ENCODE data around the gene PHOSPHO2. TPM values are rescaled to one million over a fixed set of nuclear protein-coding genes. Genes with fewer than 3 reads are reported as not detected.

PHOSPHO2 gene
- total RNA-seq, 1 experiment from 2014 or later = 12.7 TPM

DNA sequence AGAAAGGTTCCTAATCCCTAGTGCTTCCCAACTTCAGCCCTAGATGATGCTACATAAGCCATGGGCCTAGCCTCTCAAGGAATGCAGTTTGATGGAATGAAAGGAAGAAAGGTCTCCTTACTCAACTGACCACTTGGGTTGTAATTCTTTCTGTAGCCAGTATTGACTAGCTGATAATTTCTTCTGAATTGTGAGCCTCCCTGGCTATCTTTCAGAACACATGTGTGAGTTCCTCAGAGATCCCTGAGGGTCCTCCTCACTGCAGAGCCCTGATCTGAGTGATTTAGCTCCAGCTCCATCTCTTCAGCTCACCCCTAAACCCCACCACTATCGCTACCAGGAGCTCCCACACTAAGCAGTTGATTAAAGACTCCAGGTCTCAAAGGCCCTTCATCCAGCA, 31.5 kb upstream of the PHOSPHO2 start:
- no peaks in the 10 kb centered on the region for H3K9me3 Mint-ChIP-seq (ENCODE audit: low read depth, unreplicated experiment)
- CTCF ChIA-PET = interaction anchor here (0.6 kb wide), 1 partner anchor 492 kb away, joined by 3 read pairs; no protein-coding TSS in a partner anchor

DNA sequence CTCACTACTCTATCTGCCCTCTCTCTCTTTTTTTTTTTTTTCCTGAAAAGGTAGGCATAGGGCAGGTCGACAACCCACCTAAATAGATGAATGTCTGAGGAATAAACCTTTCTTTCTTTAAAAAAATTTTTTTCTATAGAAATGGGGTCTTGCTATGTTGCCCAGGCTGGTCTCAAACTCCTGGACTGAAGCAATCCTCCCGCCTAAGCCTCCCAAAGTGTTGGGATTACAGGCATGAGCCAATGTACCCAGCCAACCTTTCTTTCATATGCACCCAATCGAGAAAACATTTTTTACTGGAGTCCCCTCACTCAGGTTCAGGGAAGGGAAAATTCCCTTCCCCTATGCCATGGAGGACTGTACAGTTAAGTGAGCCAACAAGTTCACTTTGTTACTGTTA, 31.0 kb upstream of the PHOSPHO2 start:
- no peak overlapping the region for H3K4me3 Mint-ChIP-seq (ENCODE audit: low read depth, unreplicated experiment)
- no peaks in the 10 kb centered on the region for H3K27me3 Mint-ChIP-seq (ENCODE audit: unreplicated experiment)
- no peaks in the 10 kb centered on the region for H3K4me1 Mint-ChIP-seq (ENCODE audit: low read depth, unreplicated experiment)
- no peak overlapping the region for H3K27ac Mint-ChIP-seq (ENCODE audit: unreplicated experiment)
- no TSS peak for BruUV-seq (replicated peaks)
- TF ChIP-seq, protein P1, sequence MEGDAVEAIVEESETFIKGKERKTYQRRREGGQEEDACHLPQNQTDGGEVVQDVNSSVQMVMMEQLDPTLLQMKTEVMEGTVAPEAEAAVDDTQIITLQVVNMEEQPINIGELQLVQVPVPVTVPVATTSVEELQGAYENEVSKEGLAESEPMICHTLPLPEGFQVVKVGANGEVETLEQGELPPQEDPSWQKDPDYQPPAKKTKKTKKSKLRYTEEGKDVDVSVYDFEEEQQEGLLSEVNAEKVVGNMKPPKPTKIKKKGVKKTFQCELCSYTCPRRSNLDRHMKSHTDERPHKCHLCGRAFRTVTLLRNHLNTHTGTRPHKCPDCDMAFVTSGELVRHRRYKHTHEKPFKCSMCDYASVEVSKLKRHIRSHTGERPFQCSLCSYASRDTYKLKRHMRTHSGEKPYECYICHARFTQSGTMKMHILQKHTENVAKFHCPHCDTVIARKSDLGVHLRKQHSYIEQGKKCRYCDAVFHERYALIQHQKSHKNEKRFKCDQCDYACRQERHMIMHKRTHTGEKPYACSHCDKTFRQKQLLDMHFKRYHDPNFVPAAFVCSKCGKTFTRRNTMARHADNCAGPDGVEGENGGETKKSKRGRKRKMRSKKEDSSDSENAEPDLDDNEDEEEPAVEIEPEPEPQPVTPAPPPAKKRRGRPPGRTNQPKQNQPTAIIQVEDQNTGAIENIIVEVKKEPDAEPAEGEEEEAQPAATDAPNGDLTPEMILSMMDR (IDR thresholded peaks at IDR 0.05; ENCODE audit: unreplicated experiment) = no peak
- H3K36me3 Mint-ChIP-seq (ENCODE audit: insufficient read depth, unreplicated experiment) = no peaks in the 10 kb centered on the region
- intact Hi-C loops (cut with micrococcal nuclease; ENCODE audit: unreplicated experiment) = no loop called here
- no peak for DNase-seq
- CTCF ChIA-PET = interaction anchor here (0.6 kb wide), 1 partner anchor 492 kb away, joined by 3 read pairs; no protein-coding TSS in a partner anchor
- H3K9me3 Mint-ChIP-seq (ENCODE audit: low read depth, unreplicated experiment) = no peaks in the 10 kb centered on the region

More for the DNA sequence above, 31.5 kb upstream of the PHOSPHO2 start:
- intact Hi-C loops (cut with micrococcal nuclease; ENCODE audit: unreplicated experiment) = no loop called here
- no peaks in the 10 kb centered on the region for H3K27me3 Mint-ChIP-seq (ENCODE audit: unreplicated experiment)
- BruUV-seq (replicated peaks) = no TSS peak
- no peaks in the 10 kb centered on the region for H3K4me1 Mint-ChIP-seq (ENCODE audit: low read depth, unreplicated experiment)
- TF ChIP-seq, protein P1 (IDR thresholded peaks at IDR 0.05; ENCODE audit: unreplicated experiment) = no peak
- DNase-seq = no peak
- no peaks in the 10 kb centered on the region for H3K36me3 Mint-ChIP-seq (ENCODE audit: insufficient read depth, unreplicated experiment)
- no peak overlapping the region for H3K4me3 Mint-ChIP-seq (ENCODE audit: low read depth, unreplicated experiment)
- no peak overlapping the region for H3K27ac Mint-ChIP-seq (ENCODE audit: unreplicated experiment)

DNA sequence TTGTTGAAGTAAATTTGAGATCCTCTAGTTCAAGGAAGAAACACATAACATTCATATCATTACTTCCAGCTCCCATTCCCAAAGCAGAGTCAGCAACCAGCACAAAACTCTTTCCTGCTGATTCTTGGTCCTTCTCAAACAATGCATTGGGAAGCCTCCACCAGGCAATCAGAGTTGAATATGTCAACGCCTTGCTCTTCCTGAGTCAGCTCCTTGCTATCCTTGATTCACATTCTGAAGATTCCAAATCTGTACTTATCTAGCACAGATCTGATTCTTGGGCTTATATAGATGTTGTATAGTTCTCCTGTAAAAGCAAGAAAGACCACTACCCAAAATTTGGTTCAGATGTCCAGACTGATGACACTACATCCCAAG, 29.7 kb upstream of the PHOSPHO2 start:
- no peaks in the 10 kb centered on the region for H3K36me3 Mint-ChIP-seq (ENCODE audit: insufficient read depth, unreplicated experiment)
- intact Hi-C loops (cut with micrococcal nuclease; ENCODE audit: unreplicated experiment) = no loop called here
- H3K4me3 Mint-ChIP-seq (ENCODE audit: low read depth, unreplicated experiment) = no peak overlapping the region
- CTCF ChIA-PET = no interaction called here
- H3K9me3 Mint-ChIP-seq (ENCODE audit: low read depth, unreplicated experiment) = peaks cover 2% of the 10 kb centered on the region
- no peaks in the 10 kb centered on the region for H3K27me3 Mint-ChIP-seq (ENCODE audit: unreplicated experiment)
- H3K27ac Mint-ChIP-seq (ENCODE audit: unreplicated experiment) = no peak overlapping the region
- no TSS peak for BruUV-seq (replicated peaks)
- DNase-seq = no peak
- H3K4me1 Mint-ChIP-seq (ENCODE audit: low read depth, unreplicated experiment) = no peaks in the 10 kb centered on the region
- TF ChIP-seq, protein P1 (IDR thresholded peaks at IDR 0.05; ENCODE audit: unreplicated experiment) = no peak

DNA sequence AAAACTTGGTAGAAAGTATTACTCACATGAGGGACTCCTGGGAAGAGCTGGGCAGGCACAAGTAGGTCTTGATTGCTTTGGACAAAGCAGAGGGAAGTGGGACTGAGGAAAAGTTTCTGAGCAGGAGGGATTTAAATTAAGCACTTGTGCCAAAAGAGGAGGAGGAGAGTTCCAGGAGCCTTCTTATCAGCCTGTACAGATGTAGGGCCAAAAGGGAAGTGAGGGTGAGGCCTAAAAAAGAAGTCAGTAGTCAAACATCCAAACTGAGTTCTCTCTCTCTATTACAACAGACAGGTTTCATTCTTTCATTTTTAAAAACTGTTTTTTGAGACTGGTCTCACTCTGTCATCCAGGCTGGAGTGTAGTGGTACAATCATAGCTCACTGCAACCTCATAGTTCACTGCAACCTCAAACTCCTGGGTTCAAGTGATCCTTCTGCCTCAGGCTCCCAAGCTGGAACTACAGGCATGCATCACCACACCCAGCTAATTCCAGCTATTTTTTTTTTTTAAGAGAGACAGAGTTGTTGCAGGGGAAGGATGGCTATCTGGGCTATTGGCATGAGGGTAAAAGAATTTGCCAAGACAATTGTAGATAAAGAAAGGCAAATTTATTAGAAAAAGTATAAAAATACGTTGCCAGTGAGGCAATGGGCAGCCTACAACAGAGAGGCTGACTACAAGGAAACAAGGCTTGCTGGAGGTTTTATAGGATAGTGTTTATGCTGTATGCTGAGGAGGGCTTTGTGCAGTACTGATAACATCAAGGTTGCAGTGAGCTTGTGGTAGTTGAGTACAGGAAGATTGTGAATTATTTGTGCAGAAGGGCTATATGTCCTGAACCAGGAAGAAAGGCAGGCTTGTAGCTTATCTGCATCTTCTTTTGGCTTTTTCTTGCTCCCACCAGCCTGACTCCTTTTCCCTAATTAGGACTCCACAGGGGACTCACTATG, 29.0 kb upstream of the PHOSPHO2 start:
- no TSS peak for BruUV-seq (replicated peaks)
- DNase-seq = no peak
- H3K27me3 Mint-ChIP-seq (ENCODE audit: unreplicated experiment) = no peaks in the 10 kb centered on the region
- intact Hi-C loops (cut with micrococcal nuclease; ENCODE audit: unreplicated experiment) = no loop called here
- H3K9me3 Mint-ChIP-seq (ENCODE audit: low read depth, unreplicated experiment) = peaks cover 2% of the 10 kb centered on the region
- H3K36me3 Mint-ChIP-seq (ENCODE audit: insufficient read depth, unreplicated experiment) = no peaks in the 10 kb centered on the region
- CTCF ChIA-PET = no interaction called here
- H3K4me3 Mint-ChIP-seq (ENCODE audit: low read depth, unreplicated experiment) = no peak overlapping the region
- no peaks in the 10 kb centered on the region for H3K4me1 Mint-ChIP-seq (ENCODE audit: low read depth, unreplicated experiment)
- TF ChIP-seq, protein P1 (IDR thresholded peaks at IDR 0.05; ENCODE audit: unreplicated experiment) = no peak
- no peak overlapping the region for H3K27ac Mint-ChIP-seq (ENCODE audit: unreplicated experiment)

Data from Calu3 (cell line).